Measurements from ENCODE around the gene ZNF667.

The ZNF667 gene

GRCh38 chr19:56393119-56394012 lies 83.8 kb downstream of the ZNF667 start, which contains the start of gene ZNF582:
Gene ZNF582, minus strand, starts transcription at chr19:56393534. Its CDS starts 1,782 bp downstream, at chr19:56391752.
- peak; percentile 98 for DNase-seq

Data from fibroblast of skin of abdomen (primary cell).